Gastroesophageal sphincter (tissue), 4 donors: ENCODE results near the gene CD163L1. TPM values are rescaled to one million over a fixed set of nuclear protein-coding genes. Genes with fewer than 3 reads are reported as not detected.
A peak's percentile ranks its signal among the peaks of the same experiment; 100 is the strongest.

Experiments
- ATAC-seq: fragments of 150-250 bp; one replicate; pipeline ENCODE4 v1.9.1; 2016; ENCODE audit warnings: mild to moderate bottlenecking, moderate library complexity
- H3K27ac ChIP-seq, 4 donors: fragments of 200-600 bp; sonication (generic) in 3 of 4; 1 replicate in 3 of 4; 2 replicates in 1 of 4; pipeline ENCODE4 v1.5.1; 2016 to 2019
- H3K27me3 ChIP-seq: fragments of 200-600 bp; sonication (generic); one replicate; pipeline ENCODE4 v1.5.1; 2019
- H3K36me3 ChIP-seq, 2 donors: fragments of 200-600 bp; sonication (generic); one replicate each; pipeline ENCODE4 v1.5.1; 2019; ENCODE audit warnings: control low read depth in 1 of 2
- H3K4me1 ChIP-seq, 3 donors: fragments of 200-600 bp; sonication (generic); 1 replicate in 2 of 3; 2 replicates in 1 of 3; pipeline ENCODE4 v1.5.1; 2016 to 2019; ENCODE audit warnings: control low read depth in 2 of 3
- H3K4me3 ChIP-seq, 2 donors: fragments of 200-600 bp; sonication (generic); one replicate each; pipeline ENCODE4 v1.5.1; 2019; ENCODE audit warnings: mild to moderate bottlenecking in 1 of 2, moderate library complexity in 1 of 2
- H3K9me3 ChIP-seq, 3 donors: fragments of 200-600 bp; sonication (generic); one replicate each; pipeline ENCODE4 v1.5.1; 2017 to 2019; ENCODE audit warnings: control low read depth in 2 of 3
- CTCF ChIP-seq, 4 experiments: fragments of 200-600 bp in 2 of 4; fragments of 450-650 bp in 2 of 4; sonication (generic) in 1 of 4; IDR thresholded peaks; one replicate each; pipeline ENCODE4 v1.5.1; 2017 to 2019; ENCODE audit warnings: antibody characterized with exemption in 4 of 4, mild to moderate bottlenecking in 2 of 4, moderate library complexity in 2 of 4
- EP300 ChIP-seq: sonication (generic); formaldehyde crosslinking; IDR thresholded peaks from one replicate; pipeline ENCODE4 v1.6.1; 2017; ENCODE audit warnings: antibody characterized with exemption, mild to moderate bottlenecking
- POLR2A ChIP-seq, 2 donors: fragments of 450-650 bp; IDR thresholded peaks; one replicate each; pipeline ENCODE4 v1.6.1; 2017; ENCODE audit warnings: antibody characterized with exemption in 2 of 2, mild to moderate bottlenecking in 2 of 2, moderate library complexity in 1 of 2
- POLR2AphosphoS5 ChIP-seq: sonication (generic); formaldehyde crosslinking; IDR thresholded peaks from one replicate; pipeline ENCODE4 v1.6.1; 2017; ENCODE audit warnings: antibody characterized with exemption
- WGBS, 2 donors: methylation state at CpG; one replicate each; pipeline ENCODE4 v1.1.5; 2018; ENCODE audit warnings: low coverage in 1 of 2; 5-methylcytosine and 5-hydroxymethylcytosine counted together
- total RNA-seq, 4 donors: library from RNA; depleted of rRNA; stranded (reverse); fragments of >200 nt; gene quantifications; one replicate each; pipeline ENCODE4 v1.1.0, GENCODE V29; 2016

The CD163L1 gene
- total RNA-seq: 1 to 10 TPM in 2 of 4 donors, under 1 TPM in 2; 0.42 to 3.2 (median 1.3) TPM

- H3K9me3 ChIP-seq: peaks cover 0 to 9% (median 0%) of the 10 kb centered on the region in 3 donors
- peaks cover 0 to 6% (median 0%) of the 10 kb centered on the region in 3 donors for H3K4me1 ChIP-seq
- no peak for ATAC-seq
- no peak within 1 kb of the TSS for H3K27ac ChIP-seq
- H3K27me3 ChIP-seq: peaks cover 25% of the 10 kb centered on the region
- TF ChIP-seq CTCF (IDR thresholded peaks at IDR 0.05) (no peak), POLR2AphosphoS5 (no peak)
- H3K4me3 ChIP-seq: no peak within 1 kb of the TSS
- 37 to 46% methylated on average over 2 of the region's 2 CpGs for WGBS, 2 donors
- H3K36me3 ChIP-seq: no peaks in the 10 kb centered on the region
Observed at GRCh38 chr12:7444076-7444475, at the start of gene CD163L1. Gene CD163L1, minus strand, starts transcription at chr12:7444153. Its CDS starts 26 bp downstream, at chr12:7444127.

GRCh38 chr12:7493006-7493405, 49.1 kb upstream of the CD163L1 start:
- TF ChIP-seq EP300 (no peak), CTCF (IDR thresholded peaks at IDR 0.05) (no peak), POLR2A (IDR thresholded peaks at IDR 0.05) (no peak), POLR2AphosphoS5 (no peak)
- Histone ChIP-seq H3K4me3 (peak overlapping the region in 1 of 2 donors; percentile 19), H3K27ac (no peak overlapping the region), H3K4me1 (no peaks in the 10 kb centered on the region), H3K9me3 (no peaks in the 10 kb centered on the region), H3K36me3 (no peaks in the 10 kb centered on the region), H3K27me3 (no peaks in the 10 kb centered on the region)
- WGBS, 2 donors: 78 to 92% methylated on average over 3 of the region's 3 CpGs
- no peak for ATAC-seq

- Histone ChIP-seq H3K27me3 (no peaks in the 10 kb centered on the region), H3K27ac (no peak overlapping the region), H3K4me3 (no peak overlapping the region), H3K9me3 (no peaks in the 10 kb centered on the region), H3K4me1 (no peaks in the 10 kb centered on the region), H3K36me3 (no peaks in the 10 kb centered on the region)
- TF ChIP-seq CTCF (IDR thresholded peaks at IDR 0.05) (no peak), POLR2AphosphoS5 (no peak), POLR2A (IDR thresholded peaks at IDR 0.05) (no peak), EP300 (no peak)
- WGBS, 2 donors: 81 to 85% methylated on average over 6 of the region's 6 CpGs
- no peak for ATAC-seq
Observed at GRCh38 chr12:7486512-7486911, 42.6 kb upstream of the CD163L1 start.

- Histone ChIP-seq H3K4me3 (no peak overlapping the region), H3K4me1 (no peaks in the 10 kb centered on the region), H3K27ac (no peak overlapping the region), H3K36me3 (no peaks in the 10 kb centered on the region), H3K27me3 (no peaks in the 10 kb centered on the region), H3K9me3 (no peaks in the 10 kb centered on the region)
- 48 to 54% methylated on average over 4 of the region's 4 CpGs for WGBS, 2 donors
- ATAC-seq: no peak
- TF ChIP-seq POLR2AphosphoS5 (no peak), EP300 (no peak), CTCF (IDR thresholded peaks at IDR 0.05) (no peak), POLR2A (IDR thresholded peaks at IDR 0.05) (no peak)
Observed at GRCh38 chr12:7485095-7485494, 41.1 kb upstream of the CD163L1 start.

GRCh38 chr12:7483343-7483742, 39.4 kb upstream of the CD163L1 start:
- Histone ChIP-seq H3K4me1 (no peaks in the 10 kb centered on the region), H3K4me3 (no peak overlapping the region), H3K27me3 (no peaks in the 10 kb centered on the region), H3K9me3 (no peaks in the 10 kb centered on the region), H3K27ac (no peak overlapping the region), H3K36me3 (no peaks in the 10 kb centered on the region)
- TF ChIP-seq CTCF (IDR thresholded peaks at IDR 0.05): no peak
- no peak for TF ChIP-seq POLR2A (IDR thresholded peaks at IDR 0.05)
- no peak for TF ChIP-seq EP300
- TF ChIP-seq POLR2AphosphoS5: no peak
- no peak for ATAC-seq
- 64 to 67% methylated on average over 5 of the region's 5 CpGs for WGBS, 2 donors
